ENCODE data around the gene DEFB119. TPM values are rescaled to one million over a fixed set of nuclear protein-coding genes. Genes with fewer than 3 reads are reported as not detected.

Gene DEFB119
- total and polyA plus RNA-seq, 2 donors (not counting 3 experiments of a cell fraction or from before 2014, with no cell fraction given), result not detected

DNA sequence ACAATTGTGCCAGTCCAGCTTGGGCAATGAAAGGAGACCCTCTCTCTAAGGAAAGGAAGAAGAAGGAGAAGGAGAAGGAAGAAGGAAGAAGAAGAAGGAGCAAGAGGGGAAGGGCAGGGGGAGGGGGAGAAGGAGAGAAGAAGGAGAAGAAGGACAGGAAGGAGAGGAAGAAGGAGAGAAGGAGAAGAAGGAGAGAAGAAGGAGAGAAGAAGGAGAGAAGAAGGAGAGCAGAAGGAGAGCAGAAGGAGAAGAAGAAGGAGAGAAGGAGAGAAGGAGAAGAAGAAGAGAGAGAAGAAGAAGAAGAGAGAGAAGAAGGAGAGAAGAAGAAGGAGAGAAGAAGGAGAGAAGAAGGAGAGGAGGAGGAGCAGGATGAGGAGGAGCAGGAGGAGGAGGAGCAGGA is 59.5 kb downstream of the DEFB119 start:
- CTCF ChIA-PET, result no interaction called here
- Histone ChIP-seq H3K4me3 (replicated peaks in 1 of 3; ENCODE audit: insufficient read depth in 1 of 3, low read depth in 1 of 3, low read length in 3 of 3) (no peak overlapping the region), H3K4me2 (ENCODE audit: insufficient read depth, low read length) (no peak overlapping the region), H4K20me1 (replicated peaks; ENCODE audit: control insufficient read depth, extremely low read depth, insufficient read depth, low read length) (no peaks in the 10 kb centered on the region), H3K9ac (replicated peaks; ENCODE audit: extremely low read depth, insufficient read depth, low read length) (no peak overlapping the region), H3K4me1 (ENCODE audit: control insufficient read depth, extremely low read depth, insufficient read depth, low read length) (no peaks in the 10 kb centered on the region), H3K27ac (ENCODE audit: insufficient read depth, low read depth, low read length) (no peak overlapping the region), H3K27me3 (ENCODE audit: control insufficient read depth in 2 of 2, insufficient read depth in 2 of 2, low read length in 2 of 2) (no peaks in the 10 kb centered on the region), H2AFZ (ENCODE audit: low read depth, low read length) (no peak overlapping the region), H3K36me3 (ENCODE audit: control insufficient read depth in 2 of 2, extremely low read depth in 1 of 2, insufficient read depth in 2 of 2, low read length in 2 of 2) (no peaks in the 10 kb centered on the region), H3K79me2 (ENCODE audit: control insufficient read depth, insufficient read depth, low read length) (no peaks in the 10 kb centered on the region), H3K9me3 (replicated peaks; ENCODE audit: control insufficient read depth, insufficient read depth, low read length) (no peaks in the 10 kb centered on the region), H3K9me1 (replicated peaks; ENCODE audit: control insufficient read depth, extremely low read depth, insufficient read depth, low read length) (no peaks in the 10 kb centered on the region)
- DNase-seq (ENCODE audit: low read depth, low spot score) (no peak), FAIRE-seq (no peak)
- POLR2A ChIA-PET, result no interaction called here
- TF ChIP-seq EZH2 (IDR thresholded peaks at IDR 0.05; ENCODE audit: borderline replicate concordance, low read depth, low read length, severe bottlenecking) (no peak), MAX (IDR thresholded peaks at IDR 0.05; ENCODE audit: insufficient read depth, insufficient read length) (no peak)
- TF ChIP-seq, protein P1, sequence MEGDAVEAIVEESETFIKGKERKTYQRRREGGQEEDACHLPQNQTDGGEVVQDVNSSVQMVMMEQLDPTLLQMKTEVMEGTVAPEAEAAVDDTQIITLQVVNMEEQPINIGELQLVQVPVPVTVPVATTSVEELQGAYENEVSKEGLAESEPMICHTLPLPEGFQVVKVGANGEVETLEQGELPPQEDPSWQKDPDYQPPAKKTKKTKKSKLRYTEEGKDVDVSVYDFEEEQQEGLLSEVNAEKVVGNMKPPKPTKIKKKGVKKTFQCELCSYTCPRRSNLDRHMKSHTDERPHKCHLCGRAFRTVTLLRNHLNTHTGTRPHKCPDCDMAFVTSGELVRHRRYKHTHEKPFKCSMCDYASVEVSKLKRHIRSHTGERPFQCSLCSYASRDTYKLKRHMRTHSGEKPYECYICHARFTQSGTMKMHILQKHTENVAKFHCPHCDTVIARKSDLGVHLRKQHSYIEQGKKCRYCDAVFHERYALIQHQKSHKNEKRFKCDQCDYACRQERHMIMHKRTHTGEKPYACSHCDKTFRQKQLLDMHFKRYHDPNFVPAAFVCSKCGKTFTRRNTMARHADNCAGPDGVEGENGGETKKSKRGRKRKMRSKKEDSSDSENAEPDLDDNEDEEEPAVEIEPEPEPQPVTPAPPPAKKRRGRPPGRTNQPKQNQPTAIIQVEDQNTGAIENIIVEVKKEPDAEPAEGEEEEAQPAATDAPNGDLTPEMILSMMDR (IDR thresholded peaks at IDR 0.05; ENCODE audit: extremely low read depth in 1 of 2, insufficient read depth in 1 of 2, low read depth in 1 of 2, low read length in 2 of 2), result no peak
- dilution Hi-C loops (cut with MboI; ENCODE audit: extremely low pct_ligation_motif_present, low sequenced_read_pairs), result no loop called here
- intact Hi-C loops (cut with micrococcal nuclease), result no loop called here
- no TSS peak for BruUV-seq (replicated peaks)

Small RNA genes lying within 50 kb of the gene (small RNA-seq; reads per million reads assigned to genes)
- gene DEFB117 (ENCODE audit: insufficient read depth, insufficient read length, low read depth, low replicate concordance) (not detected), gene RF00561 (ENCODE audit: insufficient read depth, insufficient read length, low read depth, low replicate concordance) (not detected), gene RNA5SP480 (ENCODE audit: insufficient read depth, insufficient read length, low read depth, low replicate concordance) (not detected)

Other genes starting within 250 kb of the DEFB119 start
- gene DEFB115, start 132.9 kb downstream of the DEFB119 start, total RNA-seq, result not detected in 2 replicates
- not detected in 2 replicates for gene DEFB115, start 132.9 kb downstream of the DEFB119 start, polyA plus RNA-seq
- not detected in 2 replicates for gene DEFB116, start 82.0 kb downstream of the DEFB119 start, total RNA-seq
- gene DEFB116, start 82.0 kb downstream of the DEFB119 start, polyA plus RNA-seq, result not detected in 2 replicates
- gene DEFB118, start 22.0 kb downstream of the DEFB119 start, total RNA-seq, result not detected in 2 replicates
- not detected in 2 replicates for gene DEFB118, start 22.0 kb downstream of the DEFB119 start, polyA plus RNA-seq
- gene DEFB121, start 15.6 kb upstream of the DEFB119 start, total RNA-seq, result not detected in 2 replicates
- not detected in 2 replicates for gene DEFB121, start 15.6 kb upstream of the DEFB119 start, polyA plus RNA-seq
- gene DEFB123, start 50.0 kb upstream of the DEFB119 start, total RNA-seq, result not detected in 2 replicates
- not detected in 2 replicates for gene DEFB123, start 50.0 kb upstream of the DEFB119 start, polyA plus RNA-seq
- gene DEFB124, start 84.5 kb upstream of the DEFB119 start, total RNA-seq, result not detected in 2 replicates
- gene DEFB124, start 84.5 kb upstream of the DEFB119 start, polyA plus RNA-seq, result not detected in 2 replicates
- not detected in 2 replicates for gene REM1, start 84.7 kb upstream of the DEFB119 start, total RNA-seq
- 0.14 and 0.19 TPM in 2 replicates for gene REM1, start 84.7 kb upstream of the DEFB119 start, polyA plus RNA-seq
- gene HM13, start 123.9 kb upstream of the DEFB119 start, total RNA-seq, result 188 and 211 TPM in 2 replicates
- 218 and 265 TPM in 2 replicates for gene HM13, start 123.9 kb upstream of the DEFB119 start, polyA plus RNA-seq
- 64.4 and 78.9 TPM in 2 replicates for gene ID1, start 214.7 kb upstream of the DEFB119 start, total RNA-seq
- 152 and 182 TPM in 2 replicates for gene ID1, start 214.7 kb upstream of the DEFB119 start, polyA plus RNA-seq
- gene COX4I2, start 247.3 kb upstream of the DEFB119 start, total RNA-seq, result not detected in 2 replicates
- not detected in 2 replicates for gene COX4I2, start 247.3 kb upstream of the DEFB119 start, polyA plus RNA-seq